HPDE6-E6E7 (cell line): ENCODE results near the gene HPF1.
"Not testable (repeated sequence)": the region's sequence is repeated elsewhere in the genome, so short reads cannot be mapped to it uniquely, and the experiment has no call there.

Experiments
- DNase-seq: peaks from one replicate; pipeline ENCODE4 v3.0.0; 2011; ENCODE audit warnings: missing footprints; ENCODE audit errors: extremely low spot score

The HPF1 gene

GRCh38 chr4:169757575-169758184 lies at the start of gene HPF1:
Gene HPF1 (minus strand): TSS chr4:169757944. CDS start chr4:169757877, 67 bp downstream.
- peak; percentile 85 for DNase-seq

GRCh38 chr4:169806770-169807169 lies 49.0 kb upstream of the HPF1 start:
- DNase-seq = not testable (repeated sequence)

GRCh38 chr4:169803413-169803812 lies 45.7 kb upstream of the HPF1 start:
- no peak for DNase-seq

- no peak for DNase-seq
Measured at GRCh38 chr4:169802873-169803272, 45.1 kb upstream of the HPF1 start.

- no peak for DNase-seq
Measured at GRCh38 chr4:169800541-169800940, 42.8 kb upstream of the HPF1 start.

GRCh38 chr4:169799260-169799659 lies 41.5 kb upstream of the HPF1 start:
- no peak for DNase-seq

GRCh38 chr4:169795585-169795984 lies 37.8 kb upstream of the HPF1 start:
- no peak for DNase-seq

- DNase-seq = peak; percentile 39
Measured at GRCh38 chr4:169791527-169792156, 33.9 kb upstream of the HPF1 start.

GRCh38 chr4:169791062-169791461 lies 33.3 kb upstream of the HPF1 start:
- DNase-seq = no peak

- DNase-seq = no peak
Measured at GRCh38 chr4:169774466-169775445, 17.0 kb upstream of the HPF1 start.

GRCh38 chr4:169773889-169774288 lies 16.1 kb upstream of the HPF1 start:
- no peak for DNase-seq

- DNase-seq = not testable (repeated sequence)
Measured at GRCh38 chr4:169771556-169772080, 13.9 kb upstream of the HPF1 start.

GRCh38 chr4:169770416-169770815 lies 12.7 kb upstream of the HPF1 start:
- no peak for DNase-seq

- DNase-seq = no peak
Measured at GRCh38 chr4:169768385-169768784, 10.6 kb upstream of the HPF1 start.

- no peak for DNase-seq
Measured at GRCh38 chr4:169766741-169767140, 9.0 kb upstream of the HPF1 start.

- no peak for DNase-seq
Measured at GRCh38 chr4:169765835-169766234, 8.1 kb upstream of the HPF1 start.

GRCh38 chr4:169761846-169762245 lies 4.1 kb upstream of the HPF1 start:
- no peak for DNase-seq

- no peak for DNase-seq
Measured at GRCh38 chr4:169758401-169758962, 738 bp upstream of the HPF1 start.

- no peak for DNase-seq
Measured at GRCh38 chr4:169756971-169757574, 671 bp downstream of the HPF1 start.

- no peak for DNase-seq
Measured at GRCh38 chr4:169745291-169745690, 12.5 kb downstream of the HPF1 start.

- DNase-seq = no peak
Measured at GRCh38 chr4:169744601-169745000, 13.1 kb downstream of the HPF1 start.
